Fibroblast of lung (primary cell): ENCODE data around the gene NTN4. TPM values are rescaled to one million over a fixed set of nuclear protein-coding genes. Genes with fewer than 3 reads are reported as not detected.
"Not testable (repeated sequence)": the region's sequence is repeated elsewhere in the genome, so short reads cannot be mapped to it uniquely, and the experiment has no call there.

Source experiments
- DNase-seq, 2 donors: peaks; one replicate each; pipeline versions ENCODE4 v3.0.0 to v3.0.0-alpha.2; 2010; ENCODE audit warnings: low read depth in 2 of 2
- H2AFZ ChIP-seq: 2 replicates; pipeline ENCODE4 v1.5.1; 2012; ENCODE audit warnings: low read length, control low read depth, inconsistent platforms
- H3K27ac ChIP-seq: 2 replicates; pipeline ENCODE4 v1.5.1; 2011; ENCODE audit warnings: low read length, control low read depth; ENCODE audit not compliant: insufficient read depth
- H3K27me3 ChIP-seq: 2 replicates; pipeline ENCODE4 v1.5.1; 2011; ENCODE audit warnings: mild to moderate bottlenecking, low read length; ENCODE audit not compliant: control insufficient read depth, insufficient read depth
- H3K36me3 ChIP-seq: 2 replicates; pipeline ENCODE4 v1.5.1; 2011; ENCODE audit warnings: low read length; ENCODE audit not compliant: control insufficient read depth, insufficient read depth
- H3K4me1 ChIP-seq: 2 replicates; pipeline ENCODE4 v1.5.1; 2011; ENCODE audit warnings: low read length; ENCODE audit not compliant: control insufficient read depth, insufficient read depth; ENCODE audit errors: extremely low read depth
- H3K4me2 ChIP-seq: 2 replicates; pipeline ENCODE4 v1.5.1; 2011; ENCODE audit warnings: low read length, control low read depth; ENCODE audit not compliant: insufficient read depth; ENCODE audit errors: extremely low read depth
- H3K4me3 ChIP-seq, 4 experiments: fragments of 200-600 bp in 1 of 4; sonication (generic) in 1 of 4; replicated peaks in 1 of 4; 2 replicates each; pipeline ENCODE4 v1.5.1; 2011 to 2016; ENCODE audit warnings: low read length in 4 of 4, low read depth in 3 of 4, mild to moderate bottlenecking in 3 of 4, control low read depth in 2 of 4, inconsistent platforms in 1 of 4, mixed read lengths in 1 of 4; ENCODE audit not compliant: insufficient read depth in 1 of 4; ENCODE audit errors: control extremely low read depth in 1 of 4
- H3K79me2 ChIP-seq: 2 replicates; pipeline ENCODE4 v1.5.1; 2012; ENCODE audit warnings: mild to moderate bottlenecking, low read length, inconsistent platforms; ENCODE audit not compliant: control insufficient read depth, insufficient read depth
- H3K9ac ChIP-seq: 2 replicates; pipeline ENCODE4 v1.5.1; 2011; ENCODE audit warnings: mild to moderate bottlenecking, low read length, control low read depth; ENCODE audit not compliant: insufficient read depth
- H3K9me3 ChIP-seq: 2 replicates; pipeline ENCODE4 v1.5.1; 2012; ENCODE audit warnings: low read depth, low read length; ENCODE audit not compliant: control insufficient read depth, insufficient read depth
- H4K20me1 ChIP-seq: 2 replicates; pipeline ENCODE4 v1.5.1; 2011; ENCODE audit warnings: low read length; ENCODE audit not compliant: control insufficient read depth, insufficient read depth; ENCODE audit errors: extremely low read depth
- EZH2 ChIP-seq: IDR thresholded peaks from 2 replicates; pipeline ENCODE4 v1.5.1; 2012; ENCODE audit warnings: low read length, control low read depth, mild to moderate bottlenecking; ENCODE audit errors: missing control alignments
- polyA plus RNA-seq, 2 donors: library from polyadenylated mRNA; depleted of rRNA in 1 of 2; stranded (reverse) in 1 of 2; unstranded in 1 of 2; fragments of >200 nt; gene quantifications; 2 replicates each; pipeline ENCODE4 v1.2.1, GENCODE V29; 2011 to 2012; ENCODE audit warnings: missing spikeins in 1 of 2
- total RNA-seq: library from RNA; depleted of rRNA; stranded (reverse); fragments of >200 nt; gene quantifications from 2 replicates; pipeline ENCODE4 v1.2.1, GENCODE V29; 2014
- TF ChIP-seq, protein P1 (sequence below), 2 donors: IDR thresholded peaks in 1 of 2; conservative IDR thresholded peaks in 1 of 2; 1 replicate in 1 of 2; 2 replicates in 1 of 2; pipeline ENCODE4 v1.5.1; 2011 to 2012; ENCODE audit warnings: low read length in 2 of 2, control low read depth in 1 of 2, inconsistent platforms in 1 of 2, low read depth in 1 of 2, mild to moderate bottlenecking in 1 of 2

NTN4 gene
- total and polyA plus RNA-seq, 2 donors (not counting 1 experiment from before 2014, with no cell fraction given) = 28.6 to 170 TPM

DNA sequence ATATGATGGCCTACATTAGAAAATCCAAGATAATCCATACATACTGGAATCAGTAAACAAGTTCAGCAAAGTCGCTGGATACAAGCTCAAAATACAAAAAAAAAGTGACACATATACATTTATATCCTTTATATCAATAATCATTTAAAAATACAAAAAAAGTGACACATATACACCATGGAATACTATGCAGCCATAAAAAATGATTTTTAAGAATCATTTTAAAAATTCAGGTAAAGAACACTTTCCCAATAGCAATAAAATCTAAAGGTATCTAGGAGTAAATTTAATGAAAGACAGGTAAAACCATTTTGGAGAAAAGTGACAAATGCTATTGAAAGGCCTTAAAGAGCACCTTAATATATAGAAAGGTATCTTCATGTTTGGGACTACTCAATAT lies 111.9 kb downstream of the NTN4 start:
- Histone ChIP-seq H3K27ac (no peak overlapping the region), H3K36me3 (no peaks in the 10 kb centered on the region), H3K79me2 (no peaks in the 10 kb centered on the region), H3K4me2 (no peak overlapping the region), H3K9ac (no peak overlapping the region), H3K4me3 (no peak overlapping the region), H3K27me3 (no peaks in the 10 kb centered on the region), H2AFZ (no peak overlapping the region), H4K20me1 (no peaks in the 10 kb centered on the region), H3K9me3 (no peaks in the 10 kb centered on the region), H3K4me1 (no peaks in the 10 kb centered on the region)
- DNase-seq = no peak
- TF ChIP-seq EZH2 = no peak
- TF ChIP-seq, protein P1, sequence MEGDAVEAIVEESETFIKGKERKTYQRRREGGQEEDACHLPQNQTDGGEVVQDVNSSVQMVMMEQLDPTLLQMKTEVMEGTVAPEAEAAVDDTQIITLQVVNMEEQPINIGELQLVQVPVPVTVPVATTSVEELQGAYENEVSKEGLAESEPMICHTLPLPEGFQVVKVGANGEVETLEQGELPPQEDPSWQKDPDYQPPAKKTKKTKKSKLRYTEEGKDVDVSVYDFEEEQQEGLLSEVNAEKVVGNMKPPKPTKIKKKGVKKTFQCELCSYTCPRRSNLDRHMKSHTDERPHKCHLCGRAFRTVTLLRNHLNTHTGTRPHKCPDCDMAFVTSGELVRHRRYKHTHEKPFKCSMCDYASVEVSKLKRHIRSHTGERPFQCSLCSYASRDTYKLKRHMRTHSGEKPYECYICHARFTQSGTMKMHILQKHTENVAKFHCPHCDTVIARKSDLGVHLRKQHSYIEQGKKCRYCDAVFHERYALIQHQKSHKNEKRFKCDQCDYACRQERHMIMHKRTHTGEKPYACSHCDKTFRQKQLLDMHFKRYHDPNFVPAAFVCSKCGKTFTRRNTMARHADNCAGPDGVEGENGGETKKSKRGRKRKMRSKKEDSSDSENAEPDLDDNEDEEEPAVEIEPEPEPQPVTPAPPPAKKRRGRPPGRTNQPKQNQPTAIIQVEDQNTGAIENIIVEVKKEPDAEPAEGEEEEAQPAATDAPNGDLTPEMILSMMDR (conservative IDR thresholded peaks at IDR 0.05 in 1 of 2, IDR thresholded peaks at IDR 0.05 in 1 of 2; ENCODE audit: low read depth in 1 of 2, low read length in 2 of 2) = no peak

DNA sequence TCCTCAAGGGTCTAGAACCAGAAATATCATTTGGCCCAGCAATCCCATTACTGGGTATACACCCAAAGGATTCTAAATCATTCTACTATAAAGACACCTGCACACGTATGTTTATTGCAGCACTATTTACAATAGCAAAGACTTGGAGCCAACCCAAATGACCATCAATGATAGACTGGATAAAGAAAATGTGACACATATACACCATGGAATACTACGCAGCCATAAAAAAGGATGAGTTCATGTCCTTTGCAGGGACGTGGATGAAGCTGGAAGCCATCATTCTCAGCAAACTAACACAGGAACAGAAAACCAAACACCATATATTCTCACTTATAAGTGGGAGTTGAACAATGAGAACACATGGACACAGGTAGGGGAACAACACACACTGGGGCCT lies 112.8 kb downstream of the NTN4 start:
- not testable (repeated sequence) for H3K9ac ChIP-seq, H3K27ac ChIP-seq, H4K20me1 ChIP-seq, H3K4me1 ChIP-seq, H3K36me3 ChIP-seq, H3K79me2 ChIP-seq, H3K27me3 ChIP-seq, H3K4me2 ChIP-seq, DNase-seq, H3K4me3 ChIP-seq, H3K9me3 ChIP-seq, H2AFZ ChIP-seq

GRCh38 chr12:95674631-95675030 lies 115.9 kb downstream of the NTN4 start:
- H3K27ac ChIP-seq = no peak overlapping the region
- no peak overlapping the region for H3K9ac ChIP-seq
- H2AFZ ChIP-seq = no peak overlapping the region
- no peak overlapping the region for H3K4me3 ChIP-seq
- no peaks in the 10 kb centered on the region for H3K36me3 ChIP-seq
- TF ChIP-seq, protein P1 (conservative IDR thresholded peaks at IDR 0.05 in 1 of 2, IDR thresholded peaks at IDR 0.05 in 1 of 2; ENCODE audit: low read depth in 1 of 2, low read length in 2 of 2) = no peak
- TF ChIP-seq EZH2 = no peak
- H3K4me2 ChIP-seq = no peak overlapping the region
- H3K9me3 ChIP-seq = no peaks in the 10 kb centered on the region
- no peaks in the 10 kb centered on the region for H3K4me1 ChIP-seq
- peak in 1 of 2 donors; percentile 11 for DNase-seq
- no peaks in the 10 kb centered on the region for H3K27me3 ChIP-seq
- no peaks in the 10 kb centered on the region for H3K79me2 ChIP-seq
- H4K20me1 ChIP-seq = no peaks in the 10 kb centered on the region
